Fibroblast of the aortic adventitia (primary cell): ENCODE data around the gene ROCK1. TPM values are rescaled to one million over a fixed set of nuclear protein-coding genes. Genes with fewer than 3 reads are reported as not detected.

Experiments
- DNase-seq: peaks from one replicate; pipeline ENCODE4 v3.0.0-alpha.2; 2010; ENCODE audit warnings: low read depth
- H3K4me3 ChIP-seq: 2 replicates; pipeline ENCODE4 v1.5.1; 2011; ENCODE audit warnings: low read depth, mild to moderate bottlenecking, control low read depth, low read length, moderate library complexity
- total RNA-seq: library from RNA; depleted of rRNA; stranded (reverse); fragments of >200 nt; gene quantifications from 2 replicates; pipeline ENCODE4 v1.2.3, GENCODE V29; 2012; ENCODE audit warnings: low replicate concordance
- TF ChIP-seq, protein P1 (sequence below): IDR thresholded peaks from 2 replicates; pipeline ENCODE4 v1.5.1; 2011; ENCODE audit warnings: mild to moderate bottlenecking, low read length, control low read depth, inconsistent platforms; ENCODE audit not compliant: insufficient read depth

Gene ROCK1
- total RNA-seq, 1 donor, result 56.4 TPM

DNA sequence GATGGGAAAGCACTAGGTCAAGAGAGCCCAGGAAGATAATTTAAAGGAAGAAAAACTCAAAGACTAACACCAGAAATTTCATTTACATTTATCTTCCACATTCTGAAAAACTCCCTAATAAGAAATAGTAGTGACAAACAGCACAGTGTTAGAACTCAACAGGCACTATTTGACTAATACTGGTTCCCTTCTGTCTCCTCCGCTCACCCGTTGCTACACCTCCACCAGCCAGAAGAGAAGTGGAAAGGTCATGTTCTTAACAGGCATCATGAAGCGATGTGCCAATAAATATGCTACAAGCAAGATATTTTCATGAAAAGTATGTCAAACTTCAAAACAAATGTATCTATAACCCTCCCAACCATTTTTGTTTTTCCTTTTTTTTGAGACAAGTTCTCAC, 5.7 kb downstream of the ROCK1 start:
- TF ChIP-seq, protein P1, sequence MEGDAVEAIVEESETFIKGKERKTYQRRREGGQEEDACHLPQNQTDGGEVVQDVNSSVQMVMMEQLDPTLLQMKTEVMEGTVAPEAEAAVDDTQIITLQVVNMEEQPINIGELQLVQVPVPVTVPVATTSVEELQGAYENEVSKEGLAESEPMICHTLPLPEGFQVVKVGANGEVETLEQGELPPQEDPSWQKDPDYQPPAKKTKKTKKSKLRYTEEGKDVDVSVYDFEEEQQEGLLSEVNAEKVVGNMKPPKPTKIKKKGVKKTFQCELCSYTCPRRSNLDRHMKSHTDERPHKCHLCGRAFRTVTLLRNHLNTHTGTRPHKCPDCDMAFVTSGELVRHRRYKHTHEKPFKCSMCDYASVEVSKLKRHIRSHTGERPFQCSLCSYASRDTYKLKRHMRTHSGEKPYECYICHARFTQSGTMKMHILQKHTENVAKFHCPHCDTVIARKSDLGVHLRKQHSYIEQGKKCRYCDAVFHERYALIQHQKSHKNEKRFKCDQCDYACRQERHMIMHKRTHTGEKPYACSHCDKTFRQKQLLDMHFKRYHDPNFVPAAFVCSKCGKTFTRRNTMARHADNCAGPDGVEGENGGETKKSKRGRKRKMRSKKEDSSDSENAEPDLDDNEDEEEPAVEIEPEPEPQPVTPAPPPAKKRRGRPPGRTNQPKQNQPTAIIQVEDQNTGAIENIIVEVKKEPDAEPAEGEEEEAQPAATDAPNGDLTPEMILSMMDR, result no peak
- DNase-seq, result no peak
- no peak overlapping the region for H3K4me3 ChIP-seq

DNA sequence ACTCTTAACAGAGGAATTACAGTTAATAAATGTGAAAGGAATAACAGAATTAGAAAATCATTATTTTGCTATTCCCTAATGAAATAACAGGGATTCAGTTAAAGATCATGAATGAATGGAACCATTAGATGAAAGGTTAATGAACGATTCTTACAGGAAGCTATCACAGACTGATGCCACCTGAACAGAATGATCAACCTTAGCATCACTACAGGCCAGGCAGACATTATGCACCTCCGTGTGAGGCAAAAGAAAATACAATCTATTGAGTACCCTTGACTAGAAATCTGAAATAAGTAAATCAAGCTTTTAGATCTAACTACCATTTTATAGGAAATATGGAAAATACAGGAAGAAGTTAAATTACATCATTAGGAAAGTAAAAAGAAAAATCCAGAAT, 10.4 kb downstream of the ROCK1 start:
- TF ChIP-seq, protein P1, result no peak
- no peak overlapping the region for H3K4me3 ChIP-seq
- no peak for DNase-seq

GRCh38 chr18:21100678-21101077, 10.9 kb downstream of the ROCK1 start:
- TF ChIP-seq, protein P1, result no peak
- H3K4me3 ChIP-seq, result no peak overlapping the region
- no peak for DNase-seq

- DNase-seq, result peak; percentile 49
- H3K4me3 ChIP-seq, result no peak overlapping the region
- TF ChIP-seq, protein P1, result no peak
Observed at GRCh38 chr18:21100146-21100545, 11.5 kb downstream of the ROCK1 start.

DNA sequence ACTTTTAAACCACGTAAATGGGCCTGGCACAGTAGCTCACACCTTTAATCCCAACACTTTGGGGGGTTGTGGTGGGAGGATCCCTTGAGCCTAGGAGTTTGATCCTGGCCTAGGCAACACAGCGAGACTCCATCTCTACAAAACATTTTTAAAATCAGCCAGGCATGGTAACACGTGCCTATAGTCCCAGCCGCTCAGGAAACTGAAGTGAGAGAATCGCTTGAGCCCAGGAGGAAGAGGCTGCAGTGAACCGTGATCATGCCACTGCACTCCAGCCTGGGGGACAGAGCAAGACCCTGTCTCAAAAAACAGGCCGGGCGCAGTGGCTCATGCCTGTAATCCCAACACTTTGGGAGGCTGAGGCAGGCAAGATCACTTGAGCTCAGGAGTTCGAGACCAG, 12.2 kb downstream of the ROCK1 start:
- TF ChIP-seq, protein P1, result no peak
- DNase-seq, result no peak

DNA sequence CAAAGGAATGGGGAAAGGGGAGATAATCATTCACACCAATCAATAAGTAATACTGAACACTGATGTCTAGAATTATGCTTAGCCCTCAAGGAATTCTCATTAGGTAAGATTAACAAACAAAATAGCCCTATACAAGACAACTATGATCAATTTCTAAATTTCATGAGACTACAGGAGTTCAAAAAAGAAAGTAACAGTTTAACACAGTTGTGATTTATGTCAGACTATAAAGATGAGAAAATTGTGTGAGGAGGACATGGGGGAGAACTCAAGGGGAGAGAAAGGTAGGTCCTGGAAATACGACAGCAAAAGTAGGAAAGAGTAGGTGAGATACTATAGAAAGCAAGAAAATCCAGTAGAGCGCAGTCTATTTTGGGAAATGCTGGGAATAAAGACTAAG, 14.9 kb downstream of the ROCK1 start:
- TF ChIP-seq, protein P1, result no peak
- no peak for DNase-seq
- H3K4me3 ChIP-seq, result no peak overlapping the region

More for the DNA sequence above, 12.2 kb downstream of the ROCK1 start:
- no peak overlapping the region for H3K4me3 ChIP-seq

DNA sequence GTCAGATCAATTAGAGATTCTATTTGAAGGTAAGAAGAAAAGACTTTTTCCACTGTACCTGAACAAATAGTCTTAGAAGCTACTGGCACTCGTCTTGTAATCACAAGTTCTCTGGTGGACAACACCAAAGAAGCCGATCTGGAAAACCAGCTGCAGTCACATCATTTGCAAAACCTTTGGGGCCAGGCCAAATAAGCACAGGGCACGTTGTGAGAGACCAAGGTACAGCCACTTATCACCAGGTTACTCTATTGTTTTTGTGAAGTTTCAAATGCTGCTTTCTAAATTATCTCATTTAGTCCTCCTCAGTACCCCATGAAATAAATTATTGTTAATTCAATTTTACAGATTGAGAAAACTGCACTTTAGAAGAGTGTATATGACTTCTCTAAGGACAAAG, 18.5 kb downstream of the ROCK1 start:
- H3K4me3 ChIP-seq, result no peak overlapping the region
- TF ChIP-seq, protein P1, result no peak
- DNase-seq, result no peak
